ENCODE results near the gene SPANXN1.
"Not testable (repeated sequence)": the region's sequence is repeated elsewhere in the genome, so short reads cannot be mapped to it uniquely, and the experiment has no call there.

The SPANXN1 gene

GRCh38 chrX:145247203-145247602, at the start of gene SPANXN1:
Gene SPANXN1 (plus strand): TSS chrX:145247503. CDS start chrX:145247587, 84 bp downstream.
- DNase-seq = not testable (repeated sequence)

GRCh38 chrX:145199078-145199477, 48.2 kb upstream of the SPANXN1 start:
- DNase-seq = no peak

- no peak for DNase-seq
Observed at GRCh38 chrX:145213504-145213903, 33.8 kb upstream of the SPANXN1 start.

- DNase-seq = no peak
Observed at GRCh38 chrX:145292218-145292617, 44.9 kb downstream of the SPANXN1 start.
